H9 (cell line): ENCODE measurements around the gene SPRR4. TPM values are rescaled to one million over a fixed set of nuclear protein-coding genes. Genes with fewer than 3 reads are reported as not detected.

Experiments
- DNase-seq: peaks from one replicate; pipeline ENCODE4 v3.0.0-alpha.2; 2017
- H2AFZ ChIP-seq: one replicate; pipeline ENCODE4 v1.6.1; 2013; ENCODE audit warnings: mild to moderate bottlenecking, low read length, control low read depth, moderate library complexity
- H2AK5ac ChIP-seq: 2 replicates; pipeline ENCODE4 v1.6.1; 2013; ENCODE audit warnings: low read length, control low read depth, mixed read lengths; ENCODE audit not compliant: insufficient read length
- H2BK120ac ChIP-seq: one replicate; pipeline ENCODE4 v1.6.1; 2013; ENCODE audit warnings: low read depth, mild to moderate bottlenecking, low read length, control low read depth, inconsistent platforms; ENCODE audit not compliant: poor library complexity, severe bottlenecking
- H2BK12ac ChIP-seq: 2 replicates; pipeline ENCODE4 v1.6.1; 2013; ENCODE audit warnings: low read length, control low read depth, mixed read lengths, low read depth; ENCODE audit not compliant: insufficient read length
- H2BK15ac ChIP-seq: 2 replicates; pipeline ENCODE4 v1.6.1; 2013; ENCODE audit warnings: low read depth, low read length, control low read depth
- H2BK20ac ChIP-seq: one replicate; pipeline ENCODE4 v1.6.1; 2013; ENCODE audit warnings: low read depth, mild to moderate bottlenecking, low read length, control low read depth, inconsistent platforms; ENCODE audit not compliant: poor library complexity, severe bottlenecking
- H2BK5ac ChIP-seq: 2 replicates; pipeline ENCODE4 v1.6.1; 2013; ENCODE audit warnings: low read length, control low read depth, mixed read lengths; ENCODE audit not compliant: insufficient read length
- H3K14ac ChIP-seq: 2 replicates; pipeline ENCODE4 v1.6.1; 2013; ENCODE audit warnings: low read length, control low read depth; ENCODE audit not compliant: insufficient read depth
- H3K18ac ChIP-seq: 2 replicates; pipeline ENCODE4 v1.6.1; 2013; ENCODE audit warnings: low read depth, mild to moderate bottlenecking, mixed read lengths, low read length, control low read depth; ENCODE audit not compliant: insufficient read length
- H3K23ac ChIP-seq: 2 replicates; pipeline ENCODE4 v1.6.1; 2013; ENCODE audit warnings: low read length, control low read depth, mixed read lengths, low read depth; ENCODE audit not compliant: insufficient read length
- H3K23me2 ChIP-seq: 2 replicates; pipeline ENCODE4 v1.6.1; 2013; ENCODE audit warnings: low read depth, mild to moderate bottlenecking, mixed read lengths, low read length, control low read depth; ENCODE audit not compliant: insufficient read length, poor library complexity, severe bottlenecking
- H3K27ac ChIP-seq: 2 replicates; pipeline ENCODE4 v1.5.1; 2013; ENCODE audit warnings: low read length, control low read depth, mixed read lengths, low read depth; ENCODE audit not compliant: insufficient read length
- H3K27me3 ChIP-seq: 2 replicates; pipeline ENCODE4 v1.6.1; 2013; ENCODE audit warnings: low read length, control low read depth, inconsistent platforms; ENCODE audit not compliant: insufficient read depth
- H3K4ac ChIP-seq: 2 replicates; pipeline ENCODE4 v1.6.1; 2013; ENCODE audit warnings: low read depth, mild to moderate bottlenecking, control low read depth, inconsistent platforms, low read length, moderate library complexity
- H3K4me1 ChIP-seq: 2 replicates; pipeline ENCODE4 v1.6.1; 2013; ENCODE audit warnings: low read length, control low read depth, inconsistent platforms; ENCODE audit not compliant: insufficient read depth
- H3K4me2 ChIP-seq: 2 replicates; pipeline ENCODE4 v1.6.1; 2013; ENCODE audit warnings: low read length, control low read depth, mixed read lengths; ENCODE audit not compliant: insufficient read length, insufficient read depth
- H3K56ac ChIP-seq: 2 replicates; pipeline ENCODE4 v1.6.1; 2013; ENCODE audit warnings: low read depth, mild to moderate bottlenecking, mixed read lengths, low read length, control low read depth; ENCODE audit not compliant: insufficient read length
- H3K79me1 ChIP-seq: 2 replicates; pipeline ENCODE4 v1.6.1; 2013; ENCODE audit warnings: low read depth, mild to moderate bottlenecking, moderate library complexity, low read length, control low read depth, inconsistent platforms; ENCODE audit not compliant: insufficient read depth, poor library complexity, severe bottlenecking
- H3K79me2 ChIP-seq: 2 replicates; pipeline ENCODE4 v1.6.1; 2013; ENCODE audit warnings: low read length, control low read depth, inconsistent platforms; ENCODE audit not compliant: insufficient read depth
- H3K9ac ChIP-seq: 2 replicates; pipeline ENCODE4 v1.6.1; 2013; ENCODE audit warnings: low read length, control low read depth, mixed read lengths; ENCODE audit not compliant: insufficient read length; ENCODE audit errors: extremely low read depth
- H3K9me3 ChIP-seq: one replicate; pipeline ENCODE4 v1.6.1; 2013; ENCODE audit warnings: low read depth, low read length, inconsistent platforms; ENCODE audit not compliant: control insufficient read depth
- H3T11ph ChIP-seq: one replicate; pipeline ENCODE4 v1.6.1; 2013; ENCODE audit warnings: mild to moderate bottlenecking, low read length, control low read depth, inconsistent platforms
- H4K20me1 ChIP-seq: one replicate; pipeline ENCODE4 v1.6.1; 2013; ENCODE audit not compliant: control insufficient read depth, insufficient read length, insufficient read depth
- H4K5ac ChIP-seq: 2 replicates; pipeline ENCODE4 v1.6.1; 2013; ENCODE audit warnings: low read depth, mild to moderate bottlenecking, mixed read lengths, low read length, control low read depth; ENCODE audit not compliant: insufficient read length
- H4K8ac ChIP-seq: replicated peaks from 2 replicates; pipeline ENCODE4 v1.6.1; 2013; ENCODE audit warnings: low read length, control low read depth, mixed read lengths, low read depth; ENCODE audit not compliant: insufficient read length
- H4K91ac ChIP-seq: 2 replicates; pipeline ENCODE4 v1.6.1; 2013; ENCODE audit warnings: low read depth, mild to moderate bottlenecking, moderate library complexity, mixed read lengths, low read length, control low read depth; ENCODE audit not compliant: insufficient read length
- H3K27ac Mint-ChIP-seq, 3 experiments: 2 replicates in 2 of 3; 3 replicates in 1 of 3; pipeline ENCODE4 v1.8.0; 2020 to 2021; ENCODE audit warnings: mixed read lengths in 3 of 3, mild to moderate bottlenecking in 1 of 3, moderate library complexity in 1 of 3
- H3K27me3 Mint-ChIP-seq: 2 replicates; pipeline ENCODE4 v1.8.0; 2021; ENCODE audit warnings: low read depth, mild to moderate bottlenecking, moderate library complexity, mixed read lengths
- H3K36me3 Mint-ChIP-seq, 3 experiments: 2 replicates in 2 of 3; 3 replicates in 1 of 3; pipeline ENCODE4 v1.8.0; 2020 to 2021; ENCODE audit warnings: low read depth in 3 of 3, mixed read lengths in 3 of 3; ENCODE audit not compliant: insufficient read depth in 1 of 3
- H3K4me1 Mint-ChIP-seq, 2 experiments: 2 replicates each; pipeline ENCODE4 v1.8.0; 2020; ENCODE audit warnings: mixed read lengths in 2 of 2
- H3K4me3 Mint-ChIP-seq, 2 experiments: 2 replicates in 1 of 2; 3 replicates in 1 of 2; pipeline ENCODE4 v1.8.0; 2020 to 2021; ENCODE audit warnings: mild to moderate bottlenecking in 2 of 2, mixed read lengths in 2 of 2, moderate library complexity in 1 of 2
- H3K9me3 Mint-ChIP-seq, 2 experiments: 2 replicates in 1 of 2; 3 replicates in 1 of 2; pipeline ENCODE4 v1.8.0; 2020; ENCODE audit warnings: mild to moderate bottlenecking in 2 of 2, mixed read lengths in 2 of 2, moderate library complexity in 1 of 2
- CTCF ChIP-seq: fragments of 200-600 bp; sonication (generic); conservative IDR thresholded peaks from 3 replicates; pipeline ENCODE4 v1.8.0; 2021; ENCODE audit warnings: antibody characterized with exemption, mild to moderate bottlenecking
- WGBS: extraction: QIAGEN DNeasy Blood & Tissue Kit; methylation state at CpG from one replicate; pipeline ENCODE4 v1.1.7; 2013; ENCODE audit warnings: missing lambda C conversion rate, low lambda C conversion rate, mixed read lengths; ENCODE audit not compliant: insufficient read length; ENCODE audit errors: extremely low coverage; 5-methylcytosine and 5-hydroxymethylcytosine counted together
- total RNA-seq: library from RNA; stranded (reverse); gene quantifications from 2 replicates; pipeline ENCODE4 v1.2.1, GENCODE V29; 2021

The SPRR4 gene
- total RNA-seq, 1 experiment from 2014 or later: not detected

GRCh38 chr1:152951711-152952110, 18.7 kb upstream of the SPRR4 start:
- no peaks in the 10 kb centered on the region for H3K23me2 ChIP-seq

More at GRCh38 chr1:152951711-152952110, 18.7 kb upstream of the SPRR4 start:
- Histone ChIP-seq H2AFZ (no peak overlapping the region), H4K91ac (no peak overlapping the region), H2BK20ac (no peak overlapping the region), H2BK12ac (no peak overlapping the region), H3K9ac (no peak overlapping the region), H3K56ac (no peak overlapping the region), H3K79me1 (no peaks in the 10 kb centered on the region), H4K20me1 (no peaks in the 10 kb centered on the region), H3K14ac (no peak overlapping the region), H3K23ac (no peak overlapping the region), H3T11ph (no peak overlapping the region), H3K4me1 (no peaks in the 10 kb centered on the region), H3K4ac (no peak overlapping the region), H2BK120ac (no peak overlapping the region), H3K4me2 (no peak overlapping the region), H4K8ac (no peak overlapping the region), H3K27me3 (no peaks in the 10 kb centered on the region), H2AK5ac (no peak overlapping the region), H4K5ac (no peak overlapping the region), H3K18ac (no peak overlapping the region), H3K9me3 (no peaks in the 10 kb centered on the region), H3K27ac (no peak overlapping the region), H2BK5ac (no peak overlapping the region), H2BK15ac (no peak overlapping the region), H3K79me2 (no peaks in the 10 kb centered on the region)
- no peaks in the 10 kb centered on the region for H3K4me1 Mint-ChIP-seq
- H3K27me3 Mint-ChIP-seq: peaks cover 9% of the 10 kb centered on the region
- TF ChIP-seq CTCF: no peak
- no CpG with 5 or more reads among the region's 5 CpGs for WGBS
- H3K9me3 Mint-ChIP-seq: peaks cover 33 to 57% of the 10 kb centered on the region in 2 experiments
- no peak overlapping the region for H3K4me3 Mint-ChIP-seq
- H3K27ac Mint-ChIP-seq: no peak overlapping the region
- no peaks in the 10 kb centered on the region for H3K36me3 Mint-ChIP-seq
- DNase-seq: no peak
